DMS153 (cell line): ENCODE data around the gene MYBPH.

Experiments used
- DNase-seq: peaks from one replicate; lab custom pipeline; 2025; lab: John Stamatoyannopoulos, UW

The MYBPH gene

DNA sequence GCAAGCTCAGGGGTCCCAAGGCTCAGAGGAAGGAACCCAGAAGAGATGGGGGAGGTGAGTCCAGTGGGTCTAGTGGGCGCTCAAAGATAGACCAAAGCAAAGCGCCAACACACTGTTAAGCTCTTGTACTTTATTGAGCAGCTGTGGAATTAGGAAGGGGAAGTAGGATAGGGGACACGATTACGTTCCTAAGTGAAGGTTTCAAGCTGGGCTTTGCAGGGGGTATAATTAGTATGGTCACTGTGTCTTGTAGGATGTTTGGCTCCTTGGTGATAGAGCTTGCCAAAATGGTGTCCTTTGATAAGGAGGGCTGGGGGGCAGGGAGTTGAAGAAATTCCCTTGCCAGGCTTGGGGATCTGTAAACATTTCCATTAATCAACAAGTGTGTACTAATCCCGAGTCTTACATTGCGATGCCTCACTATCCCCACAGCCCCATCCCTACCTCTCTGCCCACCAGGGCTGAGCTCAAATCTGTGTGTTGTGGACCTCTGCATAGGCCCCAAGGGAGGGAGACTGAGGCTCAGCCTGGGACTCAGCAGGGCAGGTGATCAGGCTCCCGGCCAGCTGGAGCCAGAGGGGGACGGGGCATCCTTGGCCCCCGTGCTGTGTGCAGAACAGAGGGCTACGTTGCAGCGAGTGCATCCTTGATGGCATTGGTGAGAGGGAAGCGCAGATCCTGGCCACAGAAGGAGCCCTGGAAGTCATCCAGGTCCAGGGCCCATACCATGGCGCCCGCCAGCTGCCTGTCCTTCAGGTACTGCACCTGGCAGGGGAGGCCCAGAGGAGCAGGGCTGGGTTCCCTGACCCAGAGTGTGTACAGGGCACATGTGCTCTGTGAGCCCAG lies 3.4 kb upstream of the MYBPH start:
- no peak for DNase-seq

DNA sequence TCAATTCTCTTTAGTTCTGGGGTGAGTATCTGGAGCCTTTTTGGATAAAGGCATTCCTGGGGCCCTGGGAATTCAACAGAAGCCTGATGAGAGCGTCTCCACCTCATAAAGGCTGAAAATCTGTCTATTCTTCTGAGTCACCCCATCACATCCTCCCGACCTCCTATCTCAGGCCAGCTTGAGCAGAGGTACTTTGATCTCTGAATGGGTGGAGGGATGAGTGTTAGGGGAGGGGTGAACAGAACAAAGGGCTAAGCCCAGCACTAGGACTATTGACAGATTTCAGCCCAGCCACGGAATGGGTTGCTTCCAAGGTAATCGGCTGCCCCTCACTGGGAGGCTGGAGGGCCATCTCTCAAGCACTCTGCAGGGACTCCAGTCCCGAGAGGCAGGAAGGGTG lies 2.5 kb upstream of the MYBPH start:
- DNase-seq, result no peak

DNA sequence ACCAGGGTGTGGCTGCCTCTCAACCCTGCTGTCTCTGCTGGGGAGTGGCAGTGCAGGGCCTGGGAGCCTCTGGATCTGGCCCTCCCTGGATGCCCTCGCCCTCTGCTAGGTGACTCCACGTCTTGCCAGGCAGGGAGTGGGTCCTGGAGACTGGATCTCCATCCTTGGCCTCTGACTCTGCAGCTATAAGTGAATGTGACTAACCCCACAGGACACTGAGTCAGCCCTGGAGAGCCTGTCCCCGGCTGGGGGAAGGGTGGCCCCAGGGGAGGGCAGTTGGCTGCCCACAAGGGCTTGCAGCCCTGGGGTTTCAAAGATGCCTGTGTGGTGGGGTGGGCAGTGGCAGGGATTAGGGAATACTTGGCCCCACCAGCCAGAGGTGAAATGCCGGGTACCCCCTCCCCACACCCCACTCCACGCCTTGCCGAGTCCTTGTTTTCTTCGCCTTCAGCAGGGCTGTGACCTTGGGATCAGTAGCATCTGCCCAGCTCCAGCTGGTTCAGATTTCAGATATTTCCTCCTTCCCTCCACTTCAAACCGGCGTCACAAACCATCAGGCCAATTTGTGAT lies 1.9 kb upstream of the MYBPH start:
- no peak for DNase-seq

DNA sequence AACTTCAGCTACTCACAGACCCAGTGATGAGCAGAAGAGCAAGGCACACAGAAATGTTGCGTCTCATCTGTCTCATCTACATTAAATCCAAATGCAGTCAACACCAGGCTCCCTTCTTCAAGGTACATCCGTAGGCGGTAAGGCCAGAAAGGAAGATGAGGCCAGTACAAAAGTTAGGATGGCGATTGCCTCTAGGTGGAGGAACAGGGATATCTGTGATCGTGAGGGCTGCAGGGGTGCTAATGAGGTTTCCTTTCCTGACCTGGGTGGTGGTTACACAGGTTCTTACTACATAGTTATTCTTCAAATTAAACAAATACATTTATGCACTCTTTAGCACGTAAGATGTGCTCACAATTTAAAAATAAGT lies 1.4 kb upstream of the MYBPH start:
- no peak for DNase-seq

DNA sequence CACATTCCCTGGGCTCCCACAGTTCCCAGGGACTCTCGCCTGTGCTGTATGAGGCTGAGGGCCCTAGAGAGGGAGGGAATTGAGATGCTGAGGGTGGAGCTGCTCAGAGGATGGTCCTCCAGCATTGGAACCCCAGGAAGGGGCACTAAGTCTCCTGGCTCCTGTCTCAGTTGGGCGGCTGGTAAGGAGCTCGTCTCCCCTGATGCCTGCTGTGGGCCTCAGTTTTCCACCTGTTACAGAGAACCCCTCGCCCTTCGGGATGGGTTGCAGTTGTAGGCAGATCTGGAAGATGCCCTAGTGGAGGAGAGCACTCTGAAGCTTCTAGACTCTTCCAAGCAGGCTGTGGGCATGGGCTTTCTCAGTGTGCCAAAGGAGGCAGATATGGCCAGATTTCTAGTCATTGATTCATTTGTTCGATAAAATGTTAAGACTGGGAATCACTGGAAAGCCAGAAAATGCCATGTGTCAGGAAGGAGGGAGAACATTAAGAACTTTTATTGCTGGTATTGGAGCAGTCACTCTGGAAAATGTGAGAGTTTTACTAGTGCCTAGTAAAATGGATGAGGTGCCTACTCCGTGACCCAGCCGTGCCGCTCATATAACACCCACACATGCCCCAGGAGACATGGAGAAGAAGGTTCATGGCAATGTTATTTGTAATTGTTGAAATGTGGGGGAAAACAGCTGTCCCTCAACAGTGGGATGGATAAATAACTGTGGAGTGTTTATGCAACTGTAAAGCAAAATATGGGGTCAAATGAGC lies 828 bp upstream of the MYBPH start:
- no peak for DNase-seq

DNA sequence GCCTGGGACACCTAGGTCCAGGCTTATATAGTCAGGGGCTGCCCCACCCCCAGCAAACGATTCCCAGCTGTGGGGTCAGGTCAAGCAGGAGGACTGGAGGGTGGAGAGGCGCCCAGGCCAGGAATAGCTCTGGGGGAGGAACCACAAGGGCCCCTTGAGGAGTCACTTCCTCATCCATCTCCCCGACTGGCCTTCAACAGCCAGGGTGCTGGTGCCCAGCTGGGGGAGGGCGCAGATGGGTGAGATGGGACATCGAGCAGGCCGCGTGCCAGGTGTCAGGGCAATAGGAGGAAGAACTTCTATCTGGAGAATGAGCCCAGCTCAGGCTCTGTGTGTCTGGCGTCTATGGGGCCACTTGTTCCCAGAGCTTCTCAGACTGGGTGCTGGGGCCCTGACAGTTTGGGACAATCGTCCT lies 208 bp upstream of the MYBPH start:
- no peak for DNase-seq

DNA sequence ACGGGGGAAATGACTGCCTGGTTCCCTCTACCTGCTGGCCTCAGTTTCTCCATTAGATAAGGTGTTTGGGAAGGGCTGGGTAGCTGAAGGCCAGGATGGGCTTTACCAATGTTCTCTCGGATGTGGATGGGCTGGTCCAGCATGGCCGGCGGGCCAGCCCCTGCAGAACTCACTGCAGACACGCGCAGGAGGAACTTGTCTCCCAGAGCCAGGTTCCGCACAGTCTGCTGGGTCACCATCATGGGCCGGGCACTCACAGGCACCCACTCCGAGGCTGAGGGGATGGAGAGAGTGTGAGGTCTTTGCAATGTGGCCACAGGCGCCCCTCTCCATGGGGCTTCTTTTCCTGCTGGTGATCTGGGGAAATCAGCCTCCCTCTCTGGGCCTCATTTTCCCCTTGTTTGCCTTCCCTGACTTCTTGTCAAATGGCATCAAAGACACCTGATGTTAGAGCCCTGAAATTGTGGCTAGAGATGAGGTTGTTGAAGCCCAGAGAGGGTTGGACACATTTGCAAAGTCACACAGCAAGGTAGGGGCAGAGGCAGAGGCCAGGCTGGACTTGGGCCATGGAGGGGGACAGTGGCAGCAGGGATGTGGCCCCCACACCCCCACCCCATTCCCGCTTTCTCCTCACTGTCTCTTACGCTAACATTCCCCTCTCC lies 1.2 kb downstream of the MYBPH start:
- no peak for DNase-seq

DNA sequence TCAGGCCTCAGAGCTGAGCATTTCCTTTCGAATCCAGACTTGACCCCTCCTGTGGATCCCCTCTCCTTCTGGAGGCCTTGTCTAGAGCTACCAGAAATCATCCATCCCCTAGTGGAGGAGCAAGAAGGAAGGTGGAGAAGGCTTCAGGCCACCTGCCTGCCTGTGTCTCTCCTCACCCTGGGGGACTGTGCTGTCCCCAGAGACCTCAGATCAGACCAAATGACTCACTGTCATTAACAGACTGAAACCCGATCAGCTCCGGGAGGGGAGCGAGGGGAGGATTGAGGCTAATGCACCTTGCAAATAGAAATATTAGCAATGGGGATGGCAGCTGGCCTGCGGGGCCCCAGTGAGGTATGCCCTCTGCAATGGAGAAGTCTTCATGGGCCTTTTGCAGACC lies 2.1 kb downstream of the MYBPH start:
- peak; percentile 91 for DNase-seq

DNA sequence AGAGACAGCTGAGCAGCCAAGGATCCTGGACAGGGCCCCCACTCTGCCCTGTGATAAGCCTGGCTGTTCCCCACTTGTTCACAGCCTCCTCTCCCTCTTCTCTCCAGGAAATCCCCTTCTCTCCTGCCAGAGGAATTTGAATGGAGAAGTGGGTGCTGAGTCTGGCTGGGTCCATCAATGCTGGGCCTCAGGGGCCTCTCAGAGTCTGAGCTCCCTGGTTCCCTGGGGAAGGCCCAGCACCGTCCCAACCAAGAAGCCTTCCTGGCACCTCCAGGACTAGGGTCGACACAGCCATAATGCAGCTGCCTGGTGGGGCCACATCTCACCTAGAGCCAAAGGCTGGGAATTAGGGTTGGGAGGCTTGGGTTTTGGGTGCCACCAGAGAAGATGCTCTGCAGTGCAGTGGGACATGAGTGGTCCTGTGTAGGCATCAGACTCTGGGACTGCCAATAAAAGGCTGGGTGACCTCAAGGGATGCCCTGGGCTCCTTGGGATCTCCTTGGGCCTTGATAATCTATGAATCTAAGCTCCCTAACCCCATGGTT lies 2.5 kb downstream of the MYBPH start:
- DNase-seq, result no peak

DNA sequence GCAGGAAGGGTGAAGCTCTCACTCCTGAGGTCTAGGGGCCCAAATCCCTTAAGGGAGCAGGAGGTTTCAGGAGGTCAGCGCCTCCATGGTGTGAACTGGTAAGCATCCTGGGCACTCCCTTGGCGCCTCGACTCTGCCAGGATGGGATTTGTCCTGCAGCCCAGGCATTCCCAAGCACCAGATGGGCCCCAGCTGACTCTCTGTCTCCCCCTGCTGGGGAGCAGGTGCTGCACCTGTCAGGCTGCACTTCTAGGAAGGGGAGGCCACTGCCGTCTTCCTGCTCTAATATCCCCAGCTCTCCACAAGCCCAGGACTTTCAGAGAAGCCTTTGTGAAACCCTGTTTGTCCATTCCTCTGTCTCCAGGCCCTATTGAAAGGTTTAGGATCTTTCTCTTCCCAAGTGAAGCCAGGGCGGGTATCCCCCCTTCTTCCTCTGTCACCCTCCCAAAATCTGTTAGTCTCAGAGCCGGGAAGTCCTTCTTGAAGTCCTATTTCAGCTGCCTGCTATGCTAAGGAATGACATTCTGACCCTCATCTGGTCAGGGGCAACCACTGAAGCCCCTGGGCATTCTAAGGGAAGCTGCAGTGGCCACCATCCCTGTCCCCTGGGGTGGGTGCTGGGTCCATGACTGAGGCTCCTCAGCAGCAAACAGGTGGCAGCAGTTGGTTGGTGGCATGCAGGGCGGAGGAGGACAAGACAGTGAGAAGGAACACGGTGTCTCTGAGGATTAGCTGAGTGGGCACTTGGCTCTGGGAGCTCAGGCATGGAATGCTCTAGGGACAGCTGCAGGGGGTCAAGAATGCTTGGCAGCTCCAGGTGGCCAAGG lies 3.2 kb downstream of the MYBPH start:
- peak; percentile 45 for DNase-seq

DNA sequence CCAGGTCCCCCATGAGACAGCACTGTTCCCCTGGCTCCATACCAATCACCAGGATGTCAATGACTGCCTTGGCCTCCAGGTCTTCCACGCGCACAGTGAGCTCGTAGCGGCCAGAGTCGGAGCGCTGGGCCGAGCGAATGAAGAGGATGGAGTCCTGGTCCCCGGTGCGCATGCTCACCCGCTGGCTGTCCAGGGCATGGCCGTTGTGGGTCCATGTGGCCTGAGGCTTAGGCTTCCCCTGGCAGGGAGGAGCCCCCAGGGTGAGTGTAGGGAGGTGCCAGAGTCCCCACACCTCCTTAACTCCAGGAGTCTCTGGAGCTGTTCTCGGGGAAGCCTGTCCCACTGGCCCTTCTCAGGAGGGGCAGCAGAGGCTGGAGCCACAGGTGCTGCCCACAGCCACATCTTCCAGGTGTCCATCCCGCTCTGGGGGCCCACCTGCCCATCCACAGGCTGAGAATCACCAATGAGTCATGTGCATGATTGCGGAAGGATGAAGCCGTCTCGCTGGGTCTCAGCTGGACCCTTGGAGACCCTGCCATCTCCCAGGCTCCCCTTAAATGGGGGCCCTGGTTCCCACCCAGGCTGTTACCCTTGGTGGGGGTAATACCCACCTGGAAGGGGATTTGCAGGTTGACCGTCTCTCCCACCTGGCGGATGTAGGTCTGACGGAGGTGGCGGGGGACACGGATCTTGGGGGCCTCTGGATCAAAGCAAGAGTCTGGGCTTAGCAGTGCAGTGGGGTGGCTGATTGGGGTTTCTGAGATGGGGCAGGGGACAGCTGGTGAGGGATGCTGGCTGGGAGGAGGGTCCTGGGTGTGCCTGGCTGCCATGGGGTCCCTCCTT lies 4.1 kb downstream of the MYBPH start:
- DNase-seq, result no peak

DNA sequence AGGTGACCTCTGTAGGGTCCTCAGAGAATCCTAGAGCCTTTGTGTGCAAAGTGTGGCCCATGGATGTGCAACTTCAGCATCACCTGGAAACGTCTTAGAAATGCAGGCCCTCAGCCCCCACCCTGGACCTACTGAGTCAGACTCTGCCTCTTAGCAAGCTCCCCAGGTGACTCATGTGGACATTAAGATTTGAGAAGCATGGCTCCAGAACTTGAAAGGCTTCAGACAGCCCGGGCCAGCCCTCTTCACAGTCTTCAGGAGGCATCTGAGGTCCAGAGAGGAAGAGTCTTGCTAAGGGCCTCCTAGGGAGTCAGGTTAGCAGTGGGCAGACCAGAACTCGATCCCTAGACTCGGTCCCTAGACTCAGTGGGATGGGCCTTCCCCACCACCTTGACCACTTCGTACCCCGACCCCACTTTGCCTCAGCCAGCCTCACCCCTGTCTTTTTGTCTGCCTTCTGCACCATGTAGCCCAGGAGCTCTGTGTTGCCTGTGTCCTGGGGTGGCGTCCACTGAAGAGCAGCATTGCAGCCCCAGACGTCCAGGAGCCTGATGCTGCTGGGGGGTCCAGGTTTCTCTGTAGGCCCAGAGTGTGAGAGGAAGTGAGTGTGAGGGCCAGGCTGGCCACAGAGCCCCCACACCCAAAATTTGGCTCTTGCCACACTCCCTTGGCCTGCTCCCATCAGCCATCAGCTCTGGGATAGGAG lies 4.8 kb downstream of the MYBPH start:
- DNase-seq, result no peak

DNA sequence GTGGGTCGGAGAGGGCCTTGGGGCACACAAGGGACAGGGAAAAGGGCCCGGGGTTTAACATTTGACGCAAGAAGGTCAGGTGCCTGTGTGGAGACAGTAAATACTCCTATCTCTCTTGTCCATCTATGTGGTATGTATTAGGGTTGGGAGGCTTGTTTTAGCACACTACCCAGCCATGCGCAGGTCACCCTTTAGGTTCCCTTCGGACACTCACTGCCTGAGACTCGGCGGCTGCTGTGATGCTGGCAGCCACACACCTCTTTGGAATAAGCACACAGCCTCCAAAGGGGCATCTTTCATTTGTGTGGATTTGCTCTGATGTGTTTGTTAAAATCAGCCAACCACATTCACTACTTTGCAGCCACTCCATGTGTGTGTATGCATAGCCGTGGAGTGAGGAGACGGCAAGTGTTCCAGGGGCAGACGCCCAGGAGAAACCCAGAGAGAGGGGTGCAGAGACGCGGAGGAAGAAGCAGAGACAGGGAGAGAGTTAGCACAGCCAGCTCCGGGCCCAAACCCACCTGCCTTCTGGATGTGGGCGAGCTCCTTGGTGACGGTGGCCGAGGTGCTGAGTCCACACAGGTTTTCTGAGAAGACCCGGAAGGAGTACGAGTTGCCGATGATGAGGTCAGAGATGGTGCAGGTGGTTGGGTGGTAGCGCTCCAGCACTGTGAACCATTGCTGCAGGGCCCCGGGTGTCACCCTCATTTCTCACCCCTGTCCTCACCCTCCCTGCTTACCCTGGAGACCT lies 5.7 kb downstream of the MYBPH start:
- no peak for DNase-seq

DNA sequence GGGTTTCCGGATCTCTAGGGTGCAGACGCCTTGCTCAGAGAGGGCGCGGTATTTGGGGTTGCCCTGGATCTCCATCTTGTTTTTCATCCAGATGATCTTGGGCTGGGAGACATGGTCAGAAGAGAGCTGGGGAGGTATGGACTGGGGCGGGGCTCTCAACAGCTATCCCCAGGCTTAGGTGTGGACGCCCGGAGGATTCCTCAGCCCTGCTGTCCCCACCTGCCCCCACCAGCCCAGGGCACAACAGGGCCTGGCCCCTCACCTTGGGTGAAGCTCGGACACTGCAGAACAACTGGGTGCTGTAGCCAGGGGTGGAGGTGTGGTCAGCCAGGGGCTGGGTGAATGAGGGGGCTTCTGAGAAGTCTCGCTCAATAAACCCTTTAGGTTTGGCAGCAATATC lies 6.6 kb downstream of the MYBPH start:
- no peak for DNase-seq

DNA sequence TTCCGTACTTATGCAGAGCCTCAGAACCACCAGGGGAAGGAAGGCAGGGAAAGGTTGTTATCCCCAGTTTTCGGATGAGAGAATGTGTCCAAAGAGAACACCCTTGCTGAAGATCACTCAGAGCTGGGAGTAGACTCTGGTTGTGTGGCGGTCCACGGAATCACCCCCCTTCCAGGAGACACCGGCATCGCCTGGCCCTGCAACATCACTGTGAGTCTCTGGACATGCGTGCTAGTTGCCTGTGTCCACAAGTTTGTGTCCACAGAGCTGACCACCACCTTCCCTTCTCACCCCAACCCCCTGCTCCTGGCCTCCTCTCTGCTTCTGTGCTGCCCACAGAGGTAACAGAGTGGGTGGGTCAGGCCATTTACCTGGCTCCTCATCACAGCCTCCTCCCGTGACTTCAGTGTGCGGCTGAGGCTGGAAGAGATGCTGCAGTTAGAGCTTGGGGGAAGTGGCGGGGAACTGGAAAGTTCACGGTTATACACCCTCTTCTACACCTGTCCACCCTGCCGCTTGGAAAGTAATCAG lies 7.3 kb downstream of the MYBPH start:
- no peak for DNase-seq

DNA sequence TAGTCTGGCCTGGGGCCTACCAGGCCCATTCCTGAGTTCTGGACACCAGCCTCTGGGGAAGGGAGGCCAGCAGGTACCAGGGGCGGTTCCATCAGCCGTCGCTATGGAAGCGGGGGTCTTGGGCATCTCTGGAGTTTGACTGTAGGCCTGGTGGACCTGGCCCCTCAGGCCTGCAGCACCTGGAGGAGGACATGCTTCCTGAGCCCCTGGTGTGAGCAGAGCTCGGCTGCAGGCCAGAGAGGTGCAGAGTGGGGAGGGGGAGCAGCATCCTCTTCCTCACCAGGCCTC lies 7.8 kb downstream of the MYBPH start:
- DNase-seq, result no peak

DNA sequence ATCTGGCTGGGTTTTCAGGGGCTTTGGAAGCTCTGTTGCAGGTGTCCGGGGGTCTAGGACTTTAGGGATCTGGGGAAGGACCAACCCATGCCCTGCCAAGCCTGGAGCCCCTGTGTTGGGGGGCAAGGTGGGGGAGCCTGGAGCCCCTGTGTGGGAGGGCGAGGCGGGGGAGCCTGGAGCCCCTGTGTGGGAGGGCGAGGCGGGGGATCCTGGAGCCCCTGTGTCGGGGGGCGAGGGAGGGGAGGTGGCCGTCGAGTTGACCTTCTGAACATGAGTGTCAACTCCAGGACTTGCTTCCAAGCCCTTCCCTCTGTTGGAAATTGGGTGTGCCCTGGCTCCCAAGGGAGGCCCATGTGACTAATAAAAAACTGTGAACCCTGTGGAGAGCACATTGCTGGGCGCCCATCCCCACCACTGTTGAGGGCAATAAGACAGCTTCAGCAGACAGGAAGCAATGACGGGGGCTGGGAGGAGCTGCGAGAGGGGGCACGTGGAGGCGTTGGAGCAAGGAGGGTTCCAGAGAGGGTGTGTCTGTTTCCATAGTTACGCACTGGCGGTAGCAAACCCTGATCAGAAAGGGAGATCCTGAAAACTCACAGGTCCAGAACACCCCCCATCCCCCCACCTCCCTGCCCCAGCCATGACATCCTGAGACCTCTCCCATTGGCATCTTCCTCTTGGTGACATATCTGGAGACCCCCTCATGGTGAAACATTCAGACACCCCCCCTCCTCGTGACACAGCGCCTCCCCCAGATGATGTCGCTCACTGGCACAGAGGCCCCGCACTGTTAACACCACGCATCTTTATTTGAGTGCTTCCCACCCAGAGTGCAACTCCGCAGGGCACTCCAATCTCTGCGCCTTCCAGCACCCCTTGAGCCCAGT lies 8.4 kb downstream of the MYBPH start:
- DNase-seq, result peak; percentile 36
